ENCODE results near the gene LRRC15.

- no peak for TF ChIP-seq CTCF (IDR thresholded peaks at IDR 0.05; ENCODE audit: extremely low read depth in 1 of 2, insufficient read depth in 1 of 2, low read depth in 1 of 2, low read length in 2 of 2)
- no peak for TF ChIP-seq MYC (IDR thresholded peaks at IDR 0.05; ENCODE audit: low read depth, low read length)
Measured at GRCh38 chr3:194315965-194316361, 53.6 kb downstream of the LRRC15 start.
